K562 (cell line): ENCODE measurements around the gene CDKN2B. TPM values are rescaled to one million over a fixed set of nuclear protein-coding genes. Genes with fewer than 3 reads are reported as not detected.

ENCODE experiments used
- ATAC-seq: fragments of 200-7000 bp; cut with Tn5 transposase; 3 replicates; pipeline ENCODE4 v1.9.1; 2020; ENCODE audit warnings: moderate library complexity
- BruUV-seq: library from RNA; stranded (reverse); fragments of 400-500 nt; replicated peaks from 2 replicates; lab custom pipeline; 2021; lab: Mats Ljungman, UMichigan
- CTCF ChIA-PET: fragments of 300-600 bp; formaldehyde crosslinking; extraction: SDS; loops from one replicate; lab custom pipeline; 2021; ENCODE audit warnings: low intra/inter-chr PET ratio; lab: Yijun Ruan, JAX
- POLR2A ChIA-PET: fragments of 300-600, 350-650 bp; sonication (Branson Sonifier 250); formaldehyde crosslinking; extraction: SDS; loops from one replicate; lab custom pipeline; 2021; ENCODE audit warnings: antibody characterized with exemption, inconsistent platforms; lab: Yijun Ruan, JAX
- DNase-seq, 4 experiments: peaks; one replicate each; pipeline versions ENCODE4 v3.0.0 to v3.0.0-alpha.2; 2011 to 2018; ENCODE audit warnings: low spot score in 3 of 4, mixed read lengths in 3 of 4; ENCODE audit errors: extremely low read depth in 1 of 4
- FAIRE-seq: peaks from 2 replicates; lab custom pipeline; 2011; peaks lifted over from hg19 to GRCh38; lab: Jason Lieb, UNC
- H2AFZ ChIP-seq: 2 replicates; pipeline ENCODE4 v1.6.0; 2011; ENCODE audit warnings: low read depth, low read length, control low read depth, inconsistent platforms
- H3K27ac ChIP-seq: fragments of 200-600 bp; 3 replicates; pipeline ENCODE4 v1.8.0; 2011; ENCODE audit warnings: low read depth, mild to moderate bottlenecking, control low read depth, inconsistent platforms, low read length, moderate library complexity, mixed read lengths; ENCODE audit errors: extremely low read depth
- H3K27me3 ChIP-seq, 2 experiments: fragments of 300-600 bp in 1 of 2; 2 replicates in 1 of 2; 3 replicates in 1 of 2; pipeline versions ENCODE4 v1.6.0 to v1.8.0; 2011; ENCODE audit warnings: inconsistent platforms in 2 of 2, low read length in 2 of 2, mild to moderate bottlenecking in 1 of 2, mixed read lengths in 1 of 2, moderate library complexity in 1 of 2; ENCODE audit not compliant: control insufficient read depth in 2 of 2, insufficient read depth in 2 of 2
- H3K36me3 ChIP-seq: fragments of 300-600 bp; 3 replicates; pipeline ENCODE4 v1.8.0; 2011; ENCODE audit warnings: mild to moderate bottlenecking, low read length, inconsistent platforms; ENCODE audit not compliant: control insufficient read depth, insufficient read depth
- H3K4me1 ChIP-seq, 2 experiments: fragments of 200-600 bp in 1 of 2; replicated peaks in 1 of 2; 2 replicates in 1 of 2; 3 replicates in 1 of 2; pipeline versions ENCODE4 v1.5.1 to v1.8.0; 2011; ENCODE audit warnings: inconsistent platforms in 2 of 2, low read length in 2 of 2, mild to moderate bottlenecking in 1 of 2, mixed read lengths in 1 of 2, moderate library complexity in 1 of 2; ENCODE audit not compliant: control insufficient read depth in 2 of 2, insufficient read depth in 2 of 2
- H3K4me2 ChIP-seq: 2 replicates; pipeline ENCODE4 v1.6.1; 2011; ENCODE audit warnings: low read length, control low read depth, inconsistent platforms, mixed read lengths; ENCODE audit not compliant: insufficient read depth
- H3K4me3 ChIP-seq: fragments of 200-600 bp; sonication (generic), shearing (Covaris generic); 2 replicates; pipeline ENCODE4 v1.5.1; 2016; ENCODE audit warnings: control low read depth, inconsistent platforms
- H3K79me2 ChIP-seq: fragments of 200-600 bp; 3 replicates; pipeline ENCODE4 v1.8.0; 2011; ENCODE audit warnings: low read length, inconsistent platforms; ENCODE audit not compliant: control insufficient read depth, insufficient read depth
- H3K9ac ChIP-seq, 2 experiments: 2 replicates each; pipeline versions ENCODE4 v1.6.0 to v1.6.1; 2011; ENCODE audit warnings: low read depth in 2 of 2, low read length in 2 of 2, control low read depth in 1 of 2, inconsistent platforms in 1 of 2, mild to moderate bottlenecking in 1 of 2, mixed read lengths in 1 of 2; ENCODE audit not compliant: insufficient read depth in 1 of 2
- H3K9me1 ChIP-seq: one replicate; pipeline ENCODE4 v1.6.0; 2011; ENCODE audit warnings: inconsistent platforms, mild to moderate bottlenecking, low read length, moderate library complexity; ENCODE audit not compliant: control insufficient read depth, insufficient read depth
- H3K9me3 ChIP-seq: replicated peaks from 2 replicates; pipeline ENCODE4 v1.5.1; 2011; ENCODE audit warnings: low read depth, low read length, inconsistent platforms; ENCODE audit not compliant: control insufficient read depth, insufficient read depth
- H4K20me1 ChIP-seq: replicated peaks from 2 replicates; pipeline ENCODE4 v1.6.1; 2011; ENCODE audit warnings: low read length, inconsistent platforms, mixed read lengths; ENCODE audit not compliant: control insufficient read depth, insufficient read depth
- DEAF1 ChIP-seq: fragments of 450-650 bp; formaldehyde crosslinking; IDR thresholded peaks from 2 replicates; pipeline ENCODE4 v1.4.0; 2020; ENCODE audit warnings: mild to moderate bottlenecking, moderate library complexity
- FOS ChIP-seq: IDR thresholded peaks from 3 replicates; pipeline ENCODE4 v1.6.1; 2011; ENCODE audit not compliant: insufficient read length; ENCODE audit errors: extremely low read depth
- JUNB ChIP-seq: fragments of 450-650 bp; formaldehyde crosslinking; conservative IDR thresholded peaks from 2 replicates; pipeline ENCODE4 v1.4.0; 2020; ENCODE audit warnings: mild to moderate bottlenecking
- MGA ChIP-seq: fragments of 450-650 bp; IDR thresholded peaks from 2 replicates; pipeline ENCODE4 v1.6.1; 2016; ENCODE audit warnings: mild to moderate bottlenecking, moderate library complexity
- POLR2B ChIP-seq: fragments of 450-650 bp; IDR thresholded peaks from 2 replicates; pipeline ENCODE4 v1.6.1; 2018; ENCODE audit warnings: low read depth; ENCODE audit not compliant: partially characterized antibody
- SMARCE1 ChIP-seq: fragments of 450-650 bp; IDR thresholded peaks from 2 replicates; pipeline ENCODE4 v1.7.1; 2016; ENCODE audit warnings: mild to moderate bottlenecking
- SNIP1 ChIP-seq: fragments of 450-650 bp; IDR thresholded peaks from 2 replicates; pipeline ENCODE4 v1.7.1; 2017; ENCODE audit warnings: low read depth, mild to moderate bottlenecking
- ZNF12 ChIP-seq: sonication (generic); formaldehyde crosslinking; IDR thresholded peaks from 2 replicates; pipeline ENCODE4 v1.4.0; 2020; ENCODE audit warnings: mild to moderate bottlenecking, missing genetic modification reagents
- ZNF699 ChIP-seq: fragments of 250-450 bp; sonication (Bioruptor Pico); IDR thresholded peaks from 2 replicates; pipeline ENCODE4 v1.8.0; 2021; ENCODE audit warnings: mild to moderate bottlenecking, moderate library complexity; ENCODE audit not compliant: insufficient replicate concordance
- WGBS: fragments of 100-300 bp; shearing (Covaris generic); methylation state at CpG from one replicate; pipeline ENCODE4 v1.1.6; 2016; ENCODE audit warnings: low coverage, mixed read lengths; ENCODE audit not compliant: insufficient coverage; ENCODE audit errors: missing lambda C conversion rate; 5-methylcytosine and 5-hydroxymethylcytosine counted together
- in situ Hi-C: fragments of 300-500 bp; cut with MboI; formaldehyde crosslinking; loops from 4 replicates; pipeline ENCODE4 v1.15.0; 2018; ENCODE audit warnings: inconsistent platforms, mixed read lengths
- intact Hi-C: fragments of 100-400 bp; cut with micrococcal nuclease; formaldehyde crosslinking; loops from 2 replicates; pipeline ENCODE4 v1.14.2; 2022
- polyA plus RNA-seq, 8 experiments: library from polyadenylated mRNA; depleted of rRNA in 4 of 8; stranded (reverse) in 5 of 8; unstranded in 3 of 8; fragments of >200 nt; fragmentation: Nextera tagmentation in 2 of 8; fragmentation: Illumina TruSeq in 1 of 8; extraction: Ambion mirVana in 2 of 8; extraction: Trizol in 1 of 8; gene quantifications; 2 replicates each; pipeline versions ENCODE4 v1.2.1 to v1.2.3, GENCODE V29; 2011 to 2014; ENCODE audit warnings: inconsistent platforms in 1 of 8, missing spikeins in 1 of 8
- total RNA-seq, 7 experiments: library from RNA; depleted of rRNA in 6 of 7; stranded (reverse); fragments of >200 nt in 6 of 7; fragmentation: Illumina TruSeq in 2 of 7; extraction: Trizol in 2 of 7; gene quantifications; 2 replicates each; pipeline versions ENCODE4 v1.2.1 to v1.2.3, GENCODE V29; 2011 to 2021; ENCODE audit warnings: low replicate concordance in 1 of 7

CDKN2B gene
- total and polyA plus RNA-seq, 9 of the 15 experiments (the other 6 are each of a cell fraction or from before 2014, with no cell fraction given): not detected

- no peaks in the 10 kb centered on the region for H3K4me1 ChIP-seq
- no peaks in the 10 kb centered on the region for H3K9me3 ChIP-seq
- no peak overlapping the region for H3K27ac ChIP-seq
- TF ChIP-seq POLR2B (no peak), ZNF699 (CRISPR knock-in tag) (no peak), SMARCE1 (no peak), ZNF12 (no peak), FOS (no peak), SNIP1 (no peak), MGA (no peak), DEAF1 (CRISPR knock-in tag) (no peak), JUNB (no peak)
- H3K4me2 ChIP-seq: no peak overlapping the region
- no peak for FAIRE-seq
- H3K27me3 ChIP-seq: no peaks in the 10 kb centered on the region
- in situ Hi-C loops: no loop called here
- ATAC-seq: no peak
- H3K9ac ChIP-seq: no peak overlapping the region
- no peak overlapping the region for H3K4me3 ChIP-seq
- intact Hi-C loops: no loop called here
- H4K20me1 ChIP-seq: no peaks in the 10 kb centered on the region
- DNase-seq: no peak
- H3K36me3 ChIP-seq: no peaks in the 10 kb centered on the region
- H3K9me1 ChIP-seq: no peaks in the 10 kb centered on the region
- H2AFZ ChIP-seq: no peak overlapping the region
- WGBS: no CpG with 5 or more reads among the region's 3 CpGs
- ChIA-PET POLR2A (no interaction called here), CTCF (no interaction called here)
- no TSS peak for BruUV-seq
- H3K79me2 ChIP-seq: no peaks in the 10 kb centered on the region
Measured at GRCh38 chr9:22054076-22054475, 45.0 kb upstream of the CDKN2B start.
